Osteoblast (primary cell): ENCODE data around the gene CD274. TPM values are rescaled to one million over a fixed set of nuclear protein-coding genes. Genes with fewer than 3 reads are reported as not detected.

ENCODE experiments used
- DNase-seq: peaks from one replicate; pipeline ENCODE4 v3.0.0; 2011; ENCODE audit warnings: low spot score, mixed read lengths; ENCODE audit not compliant: insufficient read length; ENCODE audit errors: missing footprints
- H2AFZ ChIP-seq: 2 replicates; pipeline ENCODE4 v1.6.0; 2011; ENCODE audit warnings: mild to moderate bottlenecking, low read length
- H3K27ac ChIP-seq: 2 replicates; pipeline ENCODE4 v1.5.1; 2011; ENCODE audit warnings: mild to moderate bottlenecking, low read depth, low read length, moderate library complexity
- H3K27me3 ChIP-seq: 2 replicates; pipeline ENCODE4 v1.6.0; 2012; ENCODE audit warnings: mild to moderate bottlenecking, control low read depth, inconsistent platforms, low read length, moderate library complexity; ENCODE audit not compliant: insufficient read depth
- H3K36me3 ChIP-seq: 2 replicates; pipeline ENCODE4 v1.5.1; 2011; ENCODE audit warnings: mild to moderate bottlenecking, low read length, control low read depth, moderate library complexity; ENCODE audit not compliant: insufficient read depth
- H3K4me1 ChIP-seq: 2 replicates; pipeline ENCODE4 v1.5.1; 2011; ENCODE audit warnings: mild to moderate bottlenecking, low read length, control low read depth, moderate library complexity; ENCODE audit not compliant: insufficient read depth
- H3K4me2 ChIP-seq: 2 replicates; pipeline ENCODE4 v1.6.0; 2011; ENCODE audit warnings: mild to moderate bottlenecking, low read length; ENCODE audit not compliant: insufficient read depth
- H3K4me3 ChIP-seq: fragments of 200-600 bp; sonication (generic); 3 replicates; pipeline ENCODE4 v1.5.1; 2012; ENCODE audit warnings: mild to moderate bottlenecking, low read length, inconsistent platforms; ENCODE audit not compliant: insufficient read depth
- H3K79me2 ChIP-seq: 2 replicates; pipeline ENCODE4 v1.6.0; 2012; ENCODE audit warnings: mild to moderate bottlenecking, low read length, control low read depth, inconsistent platforms; ENCODE audit not compliant: insufficient read depth
- H3K9me3 ChIP-seq: 2 replicates; pipeline ENCODE4 v1.5.1; 2011; ENCODE audit warnings: low read depth, low read length, control low read depth
- H4K20me1 ChIP-seq: 2 replicates; pipeline ENCODE4 v1.6.0; 2012; ENCODE audit warnings: mild to moderate bottlenecking, low read length, control low read depth; ENCODE audit not compliant: insufficient read depth
- CTCF ChIP-seq: IDR thresholded peaks from 2 replicates; pipeline ENCODE4 v1.5.1; 2011; ENCODE audit warnings: mild to moderate bottlenecking, low read depth, low read length, moderate library complexity; ENCODE audit errors: extremely low read depth
- total RNA-seq: library from RNA; depleted of rRNA; stranded (reverse); fragments of >200 nt; gene quantifications from 2 replicates; pipeline ENCODE4 v1.2.3, GENCODE V29; 2012

CD274 gene
- total RNA-seq, 1 donor, result 0.72 TPM

DNA sequence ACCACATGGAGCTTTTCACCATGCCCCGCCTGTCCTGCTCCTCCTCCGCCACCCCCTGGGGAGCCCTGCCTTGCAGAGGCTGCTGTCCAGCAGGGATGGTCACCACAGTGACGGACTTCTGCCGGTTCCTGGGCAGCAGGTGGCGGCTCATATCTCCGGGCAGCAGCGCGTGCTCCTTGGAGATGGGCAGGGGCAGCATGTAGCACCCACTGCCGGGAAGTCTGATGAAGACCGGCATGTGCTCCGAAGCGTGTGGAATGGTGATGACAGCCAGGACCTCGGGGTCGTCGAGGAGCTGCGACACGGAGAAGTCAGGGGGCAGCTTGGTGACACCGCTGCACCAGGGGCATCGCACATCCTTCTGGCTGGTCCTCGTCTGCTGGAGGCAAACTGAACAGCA lies 31.9 kb upstream of the CD274 start:
- no peak for TF ChIP-seq CTCF
- no peaks in the 10 kb centered on the region for H3K36me3 ChIP-seq
- H4K20me1 ChIP-seq, result no peaks in the 10 kb centered on the region
- H3K9me3 ChIP-seq, result no peaks in the 10 kb centered on the region
- no peak for DNase-seq
- H3K4me2 ChIP-seq, result no peak overlapping the region
- H3K27ac ChIP-seq, result no peak overlapping the region
- no peaks in the 10 kb centered on the region for H3K4me1 ChIP-seq
- no peak overlapping the region for H2AFZ ChIP-seq
- H3K79me2 ChIP-seq, result no peaks in the 10 kb centered on the region
- H3K4me3 ChIP-seq, result no peak overlapping the region
- no peaks in the 10 kb centered on the region for H3K27me3 ChIP-seq

- TF ChIP-seq CTCF, result no peak
- Histone ChIP-seq H3K4me2 (no peak overlapping the region), H2AFZ (no peak overlapping the region), H3K79me2 (no peaks in the 10 kb centered on the region), H3K9me3 (no peaks in the 10 kb centered on the region), H3K4me3 (no peak overlapping the region), H3K36me3 (no peaks in the 10 kb centered on the region), H3K27ac (no peak overlapping the region), H3K4me1 (no peaks in the 10 kb centered on the region), H3K27me3 (no peaks in the 10 kb centered on the region), H4K20me1 (no peaks in the 10 kb centered on the region)
- DNase-seq, result no peak
Observed at GRCh38 chr9:5419987-5420386, 30.4 kb upstream of the CD274 start.

GRCh38 chr9:5421163-5421562 lies 29.2 kb upstream of the CD274 start:
- Histone ChIP-seq H3K36me3 (no peaks in the 10 kb centered on the region), H4K20me1 (no peaks in the 10 kb centered on the region), H3K27me3 (no peaks in the 10 kb centered on the region), H3K4me2 (no peak overlapping the region), H3K4me1 (no peaks in the 10 kb centered on the region), H2AFZ (no peak overlapping the region), H3K9me3 (no peaks in the 10 kb centered on the region), H3K79me2 (no peaks in the 10 kb centered on the region), H3K4me3 (no peak overlapping the region), H3K27ac (no peak overlapping the region)
- no peak for DNase-seq
- TF ChIP-seq CTCF, result no peak

DNA sequence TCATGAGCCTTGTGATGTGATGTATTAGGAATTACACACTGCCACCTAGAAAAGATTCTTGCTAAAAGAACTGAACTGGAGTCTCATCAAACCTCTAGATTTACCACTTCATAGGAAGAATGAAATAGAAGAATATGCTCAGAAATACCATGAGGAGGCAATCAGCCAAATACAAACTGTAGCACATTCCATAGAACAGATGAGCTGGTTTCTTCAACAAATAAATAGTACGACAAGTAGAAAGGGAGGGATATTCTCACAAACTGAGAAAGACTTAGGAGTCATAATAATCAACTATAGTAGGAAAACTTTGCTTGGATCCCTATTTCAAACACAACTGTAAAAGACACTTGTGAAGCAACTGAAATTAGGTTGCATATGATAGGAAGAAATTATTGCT lies 28.1 kb upstream of the CD274 start:
- TF ChIP-seq CTCF, result no peak
- no peak overlapping the region for H3K4me3 ChIP-seq
- no peak overlapping the region for H3K27ac ChIP-seq
- H3K36me3 ChIP-seq, result no peaks in the 10 kb centered on the region
- H3K27me3 ChIP-seq, result no peaks in the 10 kb centered on the region
- H3K4me2 ChIP-seq, result no peak overlapping the region
- no peaks in the 10 kb centered on the region for H3K4me1 ChIP-seq
- H3K79me2 ChIP-seq, result no peaks in the 10 kb centered on the region
- no peaks in the 10 kb centered on the region for H3K9me3 ChIP-seq
- H2AFZ ChIP-seq, result no peak overlapping the region
- DNase-seq, result no peak
- H4K20me1 ChIP-seq, result no peaks in the 10 kb centered on the region
